T-helper 2 cell treated with Interferon-gamma antibody and Interleukin-4, amounts not matched to agents 100 ng/mL and 5 ng/mL, for 36 hours (primary cell): Measurements from ENCODE around the gene SYCP3. TPM values are rescaled to one million over a fixed set of nuclear protein-coding genes. Genes with fewer than 3 reads are reported as not detected.

ENCODE experiments used
- intact Hi-C: fragments of 100-400 bp; cut with micrococcal nuclease; formaldehyde crosslinking; loops from one replicate; pipeline ENCODE4 v1.15.1; 2023
- total RNA-seq: library from RNA; stranded (reverse); gene quantifications from 2 replicates; pipeline ENCODE4 v1.2.3, GENCODE V29; 2022

The SYCP3 gene
- total RNA-seq, 1 donor from 2014 or later = 0.93 TPM

DNA sequence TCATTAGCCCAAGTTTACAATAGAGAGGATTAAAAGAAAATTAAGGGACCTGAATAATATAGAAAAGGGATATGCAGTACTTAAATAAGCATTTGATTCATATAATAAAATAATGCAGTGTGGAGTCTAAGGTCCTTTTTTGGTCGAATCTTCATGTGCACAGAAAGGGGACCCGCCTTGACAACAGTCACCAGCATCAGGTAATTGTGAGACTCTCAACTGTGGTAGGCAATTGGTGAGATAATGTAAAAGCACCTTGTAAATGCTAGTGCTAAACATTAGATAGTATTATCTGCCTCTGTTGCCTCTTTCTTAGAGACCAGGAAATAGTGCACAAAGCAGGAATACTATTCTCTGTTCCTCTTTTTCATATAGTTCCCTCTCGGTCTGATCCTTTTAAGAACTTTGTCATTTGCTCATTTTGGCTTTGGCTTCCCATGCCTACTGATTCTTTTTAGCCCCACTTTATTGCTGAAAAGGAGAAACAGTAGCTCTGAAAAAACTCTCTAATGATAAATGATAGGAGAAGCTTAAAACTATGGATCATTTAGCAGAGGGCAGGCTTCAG is 24.3 kb downstream of the SYCP3 start:
- intact Hi-C loops = no loop called here

DNA sequence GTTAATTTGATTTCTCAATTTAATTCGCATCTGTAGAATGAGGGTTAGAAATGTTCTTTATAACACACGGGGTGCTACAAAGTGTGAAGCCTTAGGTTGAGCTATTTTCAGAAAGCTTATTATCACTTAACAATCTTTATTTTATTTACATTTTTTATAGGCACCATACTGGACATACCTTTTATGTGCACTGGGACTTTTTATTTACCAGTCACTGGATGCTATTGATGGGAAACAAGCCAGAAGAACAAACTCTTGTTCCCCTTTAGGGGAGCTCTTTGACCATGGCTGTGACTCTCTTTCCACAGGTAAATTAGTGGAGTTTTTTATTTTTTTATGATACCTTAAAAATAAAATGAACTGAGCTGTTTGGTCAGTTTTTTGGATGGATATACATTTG is 25.3 kb downstream of the SYCP3 start:
- intact Hi-C loops = no loop called here

DNA sequence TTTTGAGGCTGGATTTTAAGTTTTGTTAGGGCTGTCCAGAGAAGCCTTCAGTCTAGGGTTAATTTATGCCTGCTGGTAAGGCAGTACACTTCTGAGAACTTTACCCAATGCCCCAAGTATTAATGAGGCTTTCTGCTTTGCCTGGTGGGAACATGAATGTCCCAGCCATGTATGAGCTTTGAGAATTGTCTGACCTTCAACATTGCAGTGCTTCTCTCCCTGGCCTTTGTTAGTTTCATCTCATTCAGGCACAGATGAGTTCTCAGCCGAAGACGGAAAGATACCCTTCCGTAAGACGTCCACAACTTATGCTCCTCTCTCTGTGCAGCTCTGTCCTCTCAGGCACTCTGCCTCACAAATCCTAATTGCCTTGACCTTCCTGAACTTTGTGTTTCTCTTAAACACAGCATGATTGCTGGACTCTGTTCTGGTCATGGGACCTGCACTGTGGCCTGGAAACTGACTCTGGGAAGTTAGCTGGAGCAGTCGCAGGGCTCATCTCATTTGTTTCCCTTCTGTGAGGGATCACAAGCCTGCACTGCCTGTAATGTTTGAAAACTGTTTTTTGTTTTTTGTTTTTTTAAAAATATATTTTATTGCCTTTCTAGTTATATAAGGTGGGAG is 26.1 kb downstream of the SYCP3 start:
- intact Hi-C loops = no loop called here

- intact Hi-C loops = no loop called here
These were observed 29.0 kb downstream of the SYCP3 start for GRCh38 chr12:101710288-101710687.

DNA sequence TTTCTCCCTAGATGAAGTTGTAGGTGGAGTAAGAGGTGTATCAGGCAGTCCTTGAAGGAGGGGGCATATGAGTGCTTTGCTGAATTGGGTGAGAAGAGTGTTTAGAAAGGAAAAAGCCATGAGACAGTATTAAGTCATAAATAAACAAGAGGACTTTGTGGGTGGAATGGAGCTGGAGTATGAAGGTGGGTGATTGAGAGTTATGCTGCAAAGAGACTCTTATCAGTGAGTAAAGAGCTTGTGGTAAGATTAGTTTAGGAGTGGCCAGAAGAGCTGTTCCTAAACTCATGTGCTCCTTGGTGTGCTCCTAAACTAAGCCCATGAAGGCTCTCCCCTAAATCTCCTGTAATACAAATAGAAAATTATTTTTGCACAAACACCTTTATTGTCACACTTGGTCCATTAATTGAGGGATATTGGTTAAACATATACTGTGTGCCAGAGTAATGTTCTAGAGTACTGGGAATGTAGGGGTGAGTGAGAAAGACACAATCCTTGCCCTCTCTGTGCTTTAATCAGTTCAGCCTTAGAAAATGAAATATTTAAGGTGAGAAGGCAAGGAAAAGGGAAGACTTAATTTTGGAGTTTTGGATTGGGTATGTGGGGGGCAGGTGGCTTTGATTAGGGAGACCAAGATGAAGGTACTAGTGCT is 32.0 kb downstream of the SYCP3 start:
- intact Hi-C loops = no loop called here

- intact Hi-C loops = no loop called here
These were observed 32.9 kb downstream of the SYCP3 start for GRCh38 chr12:101706403-101706802.

DNA sequence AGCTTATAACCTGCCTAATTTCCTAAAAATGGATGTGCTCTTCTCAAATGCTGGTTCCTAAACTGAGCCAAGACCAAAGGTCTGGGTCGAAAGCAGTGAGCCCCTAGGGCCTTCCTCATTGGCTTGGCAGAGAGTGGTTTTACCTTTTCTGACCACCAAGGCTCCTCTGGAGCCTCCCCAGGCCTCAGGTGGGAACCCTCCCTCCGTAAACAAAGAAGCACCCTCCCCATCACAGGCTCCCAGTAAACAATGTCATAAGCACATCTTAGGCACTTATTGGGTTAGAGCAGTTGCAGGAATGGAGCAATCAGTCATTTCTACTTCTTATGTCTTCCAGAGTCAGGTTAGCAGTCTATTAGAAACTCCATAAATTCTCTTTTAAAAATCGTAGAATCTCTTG is 35.8 kb downstream of the SYCP3 start:
- intact Hi-C loops = no loop called here

DNA sequence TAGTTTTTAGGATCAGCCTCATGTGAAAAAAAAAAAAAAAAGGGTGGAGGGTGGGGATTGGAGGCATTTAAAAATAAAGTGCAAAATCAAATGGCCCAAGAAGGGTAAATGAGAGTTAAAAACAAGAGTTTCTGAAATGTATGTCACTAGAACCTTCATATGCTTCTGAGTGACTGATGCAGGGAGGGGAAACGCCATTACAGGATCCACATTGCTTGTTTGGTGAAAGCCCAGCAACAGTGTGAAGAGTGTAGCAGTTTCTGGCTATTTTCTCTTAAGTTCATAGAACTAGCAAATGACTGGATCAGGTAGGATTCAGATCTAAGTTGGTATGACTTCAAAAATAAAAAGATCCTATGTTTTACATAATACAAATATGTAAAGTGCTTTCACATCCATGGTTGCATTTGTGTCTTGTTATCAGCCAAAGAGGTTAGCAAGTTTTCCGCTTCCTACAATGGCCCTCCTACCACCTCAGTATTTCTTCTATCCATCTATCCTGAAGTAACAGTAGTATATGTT is 38.9 kb downstream of the SYCP3 start:
- intact Hi-C loops = no loop called here

DNA sequence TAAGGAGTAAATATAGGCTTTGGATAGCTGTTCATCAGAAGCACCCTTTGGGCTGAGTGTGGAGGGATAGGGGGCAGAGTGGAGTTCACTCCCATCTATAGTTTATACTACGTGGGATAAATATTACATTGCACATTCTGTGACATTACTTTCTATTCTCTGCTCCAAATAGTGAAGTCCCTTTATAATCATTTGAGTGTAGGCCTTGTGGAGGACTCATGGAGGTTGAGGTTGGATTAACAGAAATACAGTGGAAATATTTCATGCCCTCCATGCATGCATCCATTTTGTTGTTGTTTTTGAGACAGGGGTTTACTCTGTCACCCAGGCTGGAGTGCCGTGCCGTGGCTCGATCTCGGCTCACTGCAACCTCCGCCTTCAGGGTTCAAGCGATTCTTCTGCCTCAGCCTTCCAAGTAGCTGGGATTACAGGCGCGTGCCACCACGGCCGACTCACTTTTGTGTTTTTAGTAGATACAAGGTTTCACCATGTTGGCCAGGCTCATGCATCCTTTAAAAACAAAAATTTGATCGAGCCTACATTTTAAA is 40.4 kb downstream of the SYCP3 start:
- intact Hi-C loops = no loop called here

DNA sequence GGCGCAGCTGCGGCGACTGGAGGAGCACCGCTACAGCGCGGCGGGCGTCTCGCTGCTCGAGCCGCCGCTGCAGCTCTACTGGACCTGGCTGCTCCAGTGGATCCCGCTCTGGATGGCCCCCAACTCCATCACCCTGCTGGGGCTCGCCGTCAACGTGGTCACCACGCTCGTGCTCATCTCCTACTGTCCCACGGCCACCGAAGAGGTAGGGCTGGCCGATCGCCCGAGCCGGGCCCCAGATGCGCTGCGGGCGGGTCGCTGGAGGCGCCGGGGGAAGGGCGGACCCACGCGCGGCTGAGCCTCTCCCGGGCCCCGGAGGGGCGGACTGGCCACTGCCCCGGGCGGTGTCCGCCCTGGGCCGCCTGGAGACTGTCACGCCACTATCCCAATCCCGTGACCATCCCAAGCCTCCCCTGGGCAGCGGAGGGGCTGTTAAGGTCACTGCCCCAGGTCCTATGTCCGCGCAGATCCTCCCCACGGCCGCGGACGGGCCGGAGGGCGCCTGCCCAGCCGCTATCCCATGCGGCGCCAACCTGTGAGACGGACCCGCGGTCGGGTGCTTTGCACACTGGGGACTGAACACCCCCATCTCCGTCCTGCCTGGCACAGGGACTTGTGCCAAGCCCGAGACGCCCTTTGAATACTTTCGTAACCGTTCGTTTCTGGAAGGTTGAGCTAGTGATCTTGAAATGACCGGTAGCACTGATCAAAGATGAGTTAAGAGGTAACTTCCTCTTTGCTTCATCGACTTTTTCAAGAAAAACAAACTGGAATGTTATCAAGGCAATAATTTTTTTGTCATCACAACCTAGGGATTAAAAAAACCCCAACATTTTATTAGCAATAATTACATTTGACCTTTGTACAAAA is 41.1 kb downstream of the SYCP3 start:
- intact Hi-C loops = loop anchor here (2.0 kb wide), 3 partner anchors 27 to 291 kb away; partner anchors contain the start of genes ARL1 and GNPTAB

DNA sequence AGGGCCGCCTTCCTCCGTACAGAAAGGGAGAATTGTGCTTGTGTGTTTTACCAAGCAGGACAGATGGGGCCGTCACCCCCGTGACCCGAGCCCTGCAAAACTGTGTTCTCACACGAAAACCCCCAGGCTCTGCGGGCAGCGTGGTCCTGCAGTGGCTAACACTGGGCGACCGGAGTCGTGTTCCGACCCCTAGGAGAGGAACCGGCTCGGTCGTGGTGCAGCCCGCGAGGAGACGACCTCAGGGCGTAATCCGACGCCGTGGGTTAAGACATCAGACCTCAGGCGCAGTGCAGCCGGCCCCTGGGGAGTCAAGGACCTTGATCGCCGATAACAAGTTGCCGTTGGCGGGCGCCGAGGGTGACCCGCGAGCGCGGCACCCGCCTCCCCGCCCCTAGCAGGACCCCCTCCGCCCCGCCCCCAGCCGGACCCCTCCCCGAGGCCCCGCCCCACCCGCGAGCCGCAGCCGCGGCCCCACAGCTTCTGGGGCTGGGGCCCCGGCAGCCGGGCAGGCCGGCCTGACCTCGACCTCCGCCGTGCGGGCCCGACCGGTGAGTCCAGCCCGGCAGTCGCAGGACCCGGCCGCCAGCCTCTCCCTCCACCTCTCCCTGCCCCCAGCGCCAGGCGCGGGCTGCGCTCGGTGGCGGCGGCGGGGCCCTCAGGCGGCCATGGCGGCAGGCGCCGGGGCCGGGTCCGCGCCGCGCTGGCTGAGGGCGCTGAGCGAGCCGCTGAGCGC is 41.9 kb downstream of the SYCP3 start, which contains the start of gene CHPT1:
TSS of gene CHPT1 (plus strand) at position 444 of the 733 bp plus-strand sequence. CDS start at position 666, 222 bp downstream.
- intact Hi-C loops = loop anchor here (2.0 kb wide), 3 partner anchors 27 to 291 kb away; partner anchors contain the start of genes ARL1 and GNPTAB

GRCh38 chr12:101696251-101697196 is 42.7 kb downstream of the SYCP3 start:
- intact Hi-C loops = loop anchor here (2.0 kb wide), 3 partner anchors 26 to 290 kb away; partner anchors contain the start of genes ARL1 and GNPTAB

DNA sequence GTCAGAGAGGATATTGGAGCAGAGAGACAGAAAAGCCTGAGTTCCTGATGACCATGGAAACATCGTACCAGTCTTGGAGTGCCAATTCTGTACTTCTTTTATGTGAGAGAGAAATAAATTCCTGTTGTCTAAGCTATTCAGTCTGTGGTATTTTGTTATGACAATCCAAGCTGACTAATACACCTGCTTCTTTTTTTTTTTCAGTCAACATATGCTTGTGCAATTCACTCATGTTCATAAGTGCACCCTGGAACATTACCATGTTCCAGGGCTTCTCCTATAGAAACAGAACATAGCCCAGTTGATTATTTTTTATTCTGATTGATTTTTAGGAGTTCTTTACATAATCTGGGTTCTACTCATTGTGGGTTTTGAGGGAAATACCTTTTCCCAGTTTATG is 43.6 kb downstream of the SYCP3 start:
- intact Hi-C loops = loop anchor here (2.0 kb wide), 3 partner anchors 25 to 289 kb away; partner anchors contain the start of genes ARL1 and GNPTAB

DNA sequence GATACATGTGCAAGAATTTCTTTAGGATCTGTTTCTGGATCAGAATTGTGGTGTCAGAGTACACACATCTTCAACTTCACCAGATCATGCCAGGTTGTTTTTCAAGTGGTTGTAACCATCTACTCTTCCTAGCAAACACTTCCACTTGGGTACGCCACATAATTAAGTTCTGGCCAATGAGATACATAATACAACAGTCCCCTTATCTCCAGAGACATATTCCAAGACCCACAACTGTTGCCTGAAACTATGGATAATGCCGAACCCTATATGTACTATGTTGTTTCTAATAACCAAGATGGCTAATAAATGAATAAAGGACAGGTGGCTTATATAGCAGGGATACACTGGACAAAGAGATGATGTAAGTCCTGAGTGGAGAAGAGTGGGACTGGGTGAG is 44.3 kb downstream of the SYCP3 start:
- intact Hi-C loops = no loop called here

DNA sequence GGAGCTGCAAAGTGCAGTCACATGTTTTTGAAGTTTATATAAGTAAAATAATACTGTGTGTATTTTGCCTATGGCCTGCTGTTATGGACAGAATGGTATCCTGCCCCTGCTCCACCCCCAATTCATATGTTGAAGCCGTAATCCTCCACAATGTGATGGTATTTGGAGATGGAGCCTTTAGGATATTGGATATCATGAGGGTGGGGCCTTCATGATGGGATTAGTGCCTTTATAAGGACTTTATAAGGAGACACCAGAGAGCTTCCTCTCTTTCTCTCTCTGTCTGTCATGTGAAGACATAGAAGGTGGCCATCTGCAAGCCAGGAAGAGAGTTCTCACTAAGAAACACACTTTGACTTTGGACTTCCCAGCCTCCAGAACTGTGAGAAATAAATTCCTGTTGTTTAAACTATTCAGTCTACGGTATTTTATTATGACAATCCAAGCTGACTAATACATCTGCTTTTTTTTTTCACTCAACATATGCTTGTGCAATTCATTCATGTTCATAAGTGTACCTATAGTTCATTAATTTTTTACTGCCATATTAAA is 44.9 kb downstream of the SYCP3 start:
- intact Hi-C loops = no loop called here

DNA sequence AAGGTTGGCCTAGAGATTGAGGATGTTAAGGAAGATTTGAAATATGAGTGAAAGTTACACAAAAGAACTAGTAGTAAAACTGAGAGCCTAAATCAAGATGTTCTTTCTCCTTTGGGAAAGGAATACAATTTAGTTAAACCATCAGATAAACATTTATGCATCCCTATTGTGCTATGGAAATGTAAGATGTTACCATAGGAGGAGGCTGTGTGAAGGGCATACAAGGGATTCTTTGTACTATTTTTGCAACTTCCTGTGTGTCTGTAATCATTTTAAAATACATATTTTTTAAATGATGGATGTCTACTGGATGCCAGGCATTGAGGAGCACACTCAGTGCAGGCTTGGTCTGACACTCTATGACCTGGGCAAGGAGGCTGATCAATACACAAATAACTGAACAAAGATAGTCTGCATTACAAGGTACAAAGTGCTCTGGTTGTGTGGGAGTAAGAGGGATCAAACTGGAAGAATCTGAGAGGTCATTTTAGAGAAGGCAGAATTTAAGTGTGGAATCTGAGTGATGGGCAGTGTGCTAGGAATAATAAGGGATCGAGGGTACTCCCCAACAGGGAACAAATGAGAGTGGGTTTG is 47.7 kb downstream of the SYCP3 start:
- intact Hi-C loops = no loop called here

GRCh38 chr12:101690544-101691098 is 48.6 kb downstream of the SYCP3 start:
- intact Hi-C loops = no loop called here

DNA sequence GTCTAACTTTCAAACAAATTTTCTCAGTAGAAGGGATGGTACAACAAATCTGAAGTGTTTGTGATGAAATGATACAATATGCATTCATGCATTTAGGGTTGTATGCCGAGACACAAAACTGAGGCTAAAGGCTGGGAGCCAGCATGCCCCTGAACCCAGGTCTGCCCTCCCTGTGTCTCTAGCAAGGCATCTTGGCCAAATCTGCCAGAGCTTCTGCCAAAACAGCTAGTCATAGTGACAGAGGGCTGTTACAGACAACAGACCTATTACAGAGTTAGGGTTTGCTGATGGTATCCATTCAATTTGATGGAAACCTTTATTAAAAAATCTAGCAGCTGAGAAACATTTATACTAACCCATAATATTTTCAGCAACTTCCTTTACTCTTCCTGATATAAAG is 53.1 kb downstream of the SYCP3 start:
- intact Hi-C loops = no loop called here
